HG03139 (cell line): Measurements from ENCODE around the gene PADI3.

Experiments
- ATAC-seq: cut with Tn5 transposase; IDR thresholded peaks from one replicate; pipeline ENCODE4 v1.9.1; 2021; ENCODE audit not compliant: unreplicated experiment

PADI3 gene

GRCh38 chr1:17248781-17249180 lies at the start of gene PADI3:
Gene PADI3 (plus strand): TSS chr1:17249098. CDS start chr1:17249138, 40 bp downstream.
- ATAC-seq: no peak

- ATAC-seq: no peak
Observed at GRCh38 chr1:17199267-17200044, 49.4 kb upstream of the PADI3 start.

GRCh38 chr1:17200246-17200645 lies 48.7 kb upstream of the PADI3 start:
- ATAC-seq: no peak

DNA sequence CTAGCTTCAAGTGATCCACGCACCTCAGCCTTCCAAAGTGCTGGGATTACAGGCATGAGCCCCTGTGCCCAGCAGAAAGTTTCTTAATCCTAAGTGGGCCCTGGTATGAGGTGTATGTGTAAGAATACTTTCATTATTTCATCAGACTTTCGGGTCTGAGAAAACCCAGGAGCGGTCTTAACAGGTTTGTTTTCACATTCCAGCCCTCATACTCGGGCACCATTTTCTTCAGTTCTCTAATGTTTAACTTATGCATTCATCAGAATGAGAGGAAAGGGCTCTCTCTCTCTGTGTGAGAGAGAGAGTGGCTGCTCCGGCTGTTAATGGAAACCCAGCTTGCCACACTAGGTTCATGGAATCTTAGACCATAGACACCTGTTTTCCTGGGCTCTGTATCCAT lies 48.1 kb upstream of the PADI3 start:
- ATAC-seq: no peak

- no peak for ATAC-seq
Observed at GRCh38 chr1:17201201-17202021, 47.5 kb upstream of the PADI3 start.

DNA sequence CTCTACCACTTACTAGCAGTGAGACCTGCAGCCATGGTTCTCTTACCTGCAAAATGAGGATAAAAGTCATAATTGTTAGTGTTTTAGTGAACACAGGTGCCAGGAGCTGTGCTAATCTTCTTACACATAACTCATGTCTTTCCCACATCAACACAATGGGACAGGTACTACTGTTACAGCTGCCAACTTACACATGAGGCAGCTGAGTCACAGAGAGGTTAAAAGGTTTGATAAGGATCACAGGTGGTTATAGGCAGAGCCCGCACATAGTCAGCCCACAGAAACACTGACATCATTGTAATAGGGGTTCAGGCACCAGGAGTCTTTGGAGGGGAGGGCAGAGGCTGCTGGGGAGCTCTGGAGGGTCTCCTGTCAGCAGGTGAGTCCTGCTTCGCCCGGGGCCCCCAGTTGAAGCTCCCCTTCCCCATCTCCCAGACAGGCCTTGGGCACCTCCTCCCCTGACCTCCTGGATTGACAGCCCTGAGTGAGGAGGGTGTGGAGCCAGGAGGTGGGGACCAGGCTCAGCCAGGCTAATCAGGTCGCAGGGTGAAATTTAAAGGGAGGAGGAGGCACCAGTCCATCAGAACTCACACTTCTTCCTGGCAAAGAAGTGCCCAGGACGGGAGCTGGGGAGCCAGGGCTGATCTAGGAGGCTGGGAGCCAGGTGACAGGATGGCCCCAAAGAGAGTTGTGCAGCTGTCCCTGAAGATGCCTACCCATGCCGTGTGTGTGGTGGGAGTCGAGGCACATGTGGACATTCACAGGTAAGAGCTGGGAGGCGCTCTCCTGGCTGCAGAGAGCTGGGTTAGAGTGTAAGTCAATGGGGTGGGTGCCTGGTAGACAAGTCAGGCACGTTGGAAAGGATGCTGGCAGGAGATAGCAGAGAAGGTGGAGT lies 44.1 kb upstream of the PADI3 start, which contains the start of gene PADI1:
Gene PADI1, plus strand, starts transcription at position 583 of the 895 bp plus-strand sequence. Its CDS starts 90 bp downstream, at position 673.
- ATAC-seq: no peak

DNA sequence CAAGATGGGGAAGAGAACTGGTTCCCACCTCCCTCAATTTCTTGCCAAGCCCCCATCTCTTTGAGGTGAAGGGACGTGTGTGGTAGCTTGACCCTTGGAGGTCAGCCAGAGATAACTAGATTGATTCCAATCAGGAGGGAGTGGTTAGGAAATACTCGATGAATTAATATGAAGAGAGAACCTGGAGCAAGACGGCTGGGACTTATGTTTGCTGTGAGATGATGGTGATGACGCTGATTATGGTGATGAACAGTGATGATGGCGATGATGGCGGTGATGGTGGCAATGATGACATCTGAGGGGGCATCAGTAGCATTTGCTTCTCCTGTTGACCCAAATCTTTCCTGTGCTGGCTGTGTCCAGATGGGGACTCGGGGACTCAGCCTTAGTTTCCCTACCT lies 43.2 kb upstream of the PADI3 start:
- no peak for ATAC-seq

GRCh38 chr1:17206196-17206595 lies 42.7 kb upstream of the PADI3 start:
- ATAC-seq: no peak

DNA sequence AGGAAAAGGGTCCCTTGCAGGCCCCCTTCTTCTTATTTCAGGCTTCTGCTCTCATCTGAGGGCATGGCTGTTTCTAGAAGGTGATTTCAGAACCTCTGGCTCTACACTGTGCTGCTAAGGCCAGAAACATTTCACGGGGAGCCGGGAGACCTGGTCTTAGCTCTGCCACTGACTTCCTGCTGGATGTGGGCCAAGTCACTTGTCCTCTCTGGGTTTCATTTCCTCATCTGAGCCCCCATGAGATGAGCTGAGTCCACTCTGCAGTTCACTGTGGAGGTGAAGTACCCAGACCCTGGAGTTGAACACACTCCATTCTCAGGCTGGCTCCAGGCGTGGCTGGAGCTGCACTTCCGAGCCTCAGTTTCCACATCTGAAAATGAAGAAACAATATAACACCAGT lies 41.9 kb upstream of the PADI3 start:
- no peak for ATAC-seq

GRCh38 chr1:17207540-17207939 lies 41.4 kb upstream of the PADI3 start:
- ATAC-seq: no peak

GRCh38 chr1:17207966-17208418 lies 40.9 kb upstream of the PADI3 start:
- peak; percentile 45 for ATAC-seq

- no peak for ATAC-seq
Observed at GRCh38 chr1:17208546-17208945, 40.4 kb upstream of the PADI3 start.

DNA sequence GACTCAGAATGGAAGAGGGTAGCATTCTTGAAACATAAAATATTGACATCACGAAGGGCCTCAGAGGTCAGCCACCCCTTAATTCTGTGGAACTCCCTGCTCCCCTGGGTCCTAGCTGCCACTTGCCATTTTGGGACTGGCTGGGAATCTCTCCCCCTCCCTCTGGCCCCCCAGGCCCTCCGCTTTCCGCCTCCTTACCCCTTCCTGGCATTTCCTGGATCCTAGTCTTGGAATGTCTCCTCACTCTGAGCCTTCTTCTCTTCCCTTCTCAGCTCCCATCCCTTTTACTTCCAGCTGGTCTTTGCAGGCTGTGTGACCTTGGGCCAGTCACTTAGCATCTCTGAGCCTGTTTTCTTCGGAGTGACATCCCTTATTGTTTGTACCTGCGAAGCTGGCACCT lies 39.5 kb upstream of the PADI3 start:
- ATAC-seq: no peak

DNA sequence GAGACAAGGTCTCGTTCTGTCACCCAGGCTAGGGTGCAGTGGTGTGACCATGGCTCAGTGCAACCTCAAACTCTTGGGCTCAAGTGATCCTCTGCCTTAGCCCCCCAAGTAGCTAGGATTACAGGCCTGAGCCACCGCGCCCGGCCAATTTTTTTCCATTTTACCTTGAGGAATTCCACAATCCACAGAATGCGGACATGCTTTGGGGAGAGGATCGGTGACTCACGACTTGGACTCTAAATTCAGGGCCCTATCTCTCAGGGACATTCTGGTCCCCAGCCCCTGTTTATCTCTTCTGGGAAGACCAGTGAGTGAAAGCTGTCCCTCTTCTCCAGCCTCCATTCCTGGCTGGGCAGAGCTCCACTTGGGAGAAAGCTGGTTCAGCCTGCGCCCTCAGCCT lies 38.7 kb upstream of the PADI3 start:
- no peak for ATAC-seq

- no peak for ATAC-seq
Observed at GRCh38 chr1:17211377-17211776, 37.5 kb upstream of the PADI3 start.

- no peak for ATAC-seq
Observed at GRCh38 chr1:17212009-17212408, 36.9 kb upstream of the PADI3 start.

- no peak for ATAC-seq
Observed at GRCh38 chr1:17212487-17213121, 36.3 kb upstream of the PADI3 start.

DNA sequence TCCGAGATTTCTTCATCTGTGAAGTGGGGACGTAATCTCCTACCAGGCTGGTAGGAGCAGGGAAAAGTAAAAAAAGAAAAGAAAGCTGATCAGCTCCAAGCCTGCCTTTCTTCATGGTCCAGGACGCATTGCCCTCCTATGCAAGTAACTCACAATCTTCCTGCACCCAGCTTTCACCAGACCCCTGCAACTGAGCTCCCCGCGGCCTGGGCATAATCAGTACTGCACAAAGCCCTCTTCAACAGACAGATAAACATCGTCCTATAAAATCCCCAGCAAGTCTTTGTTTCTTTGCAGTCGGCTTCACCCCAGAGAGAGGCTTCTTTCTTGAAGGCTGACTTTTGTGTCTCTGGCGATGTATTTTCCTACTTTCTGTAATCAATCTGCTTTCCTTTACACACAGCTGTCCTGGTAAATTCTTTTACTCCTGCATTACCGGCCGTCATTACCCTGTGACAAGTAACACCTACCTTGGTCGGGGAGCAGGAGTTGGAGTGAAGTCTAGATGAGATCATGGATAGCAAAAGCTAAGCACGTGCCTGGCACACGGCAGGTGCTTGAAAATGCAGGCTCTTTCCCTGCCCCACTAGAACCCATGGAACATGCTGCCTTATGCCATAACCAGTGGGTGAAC lies 35.6 kb upstream of the PADI3 start:
- ATAC-seq: no peak

- no peak for ATAC-seq
Observed at GRCh38 chr1:17213782-17214148, 35.1 kb upstream of the PADI3 start.

DNA sequence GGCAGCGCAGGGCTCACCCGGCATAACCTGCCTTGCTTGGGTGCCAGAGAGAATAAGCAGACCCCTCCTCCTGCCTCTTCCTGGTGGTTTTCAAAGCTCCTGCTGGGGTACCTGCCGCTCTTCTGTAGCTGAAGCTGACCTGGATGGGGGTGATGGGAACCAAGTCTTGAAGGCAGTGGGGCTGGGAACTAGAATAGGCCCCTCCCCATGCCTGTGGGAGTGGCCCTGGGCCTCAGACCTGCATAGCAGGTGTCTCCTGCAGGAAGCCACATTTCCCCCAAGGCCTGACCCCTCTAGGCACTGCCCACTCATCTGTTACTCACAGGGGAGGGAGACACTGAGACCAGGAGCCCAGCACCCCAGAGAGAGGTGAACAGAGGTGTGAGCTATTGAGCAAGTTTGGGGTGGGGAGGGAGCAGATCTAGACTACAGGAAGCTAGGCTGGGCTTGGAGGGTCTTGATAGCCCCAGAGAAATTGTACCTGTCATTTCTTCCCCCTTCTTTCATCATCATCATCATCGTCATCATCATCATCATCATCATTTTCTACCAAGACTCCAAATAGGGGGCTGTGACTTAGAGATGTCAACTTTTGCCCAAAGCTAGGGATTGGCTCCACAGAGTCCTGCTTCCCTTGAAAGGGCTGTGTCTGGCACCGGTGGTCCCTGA lies 33.9 kb upstream of the PADI3 start:
- no peak for ATAC-seq
